HUDEP-2 (cell line): ENCODE data around the gene TRAPPC8.
"Not testable (repeated sequence)": the region's sequence is repeated elsewhere in the genome, so short reads cannot be mapped to it uniquely, and the experiment has no call there.

Experiments
- DNase-seq, 76 experiments: peaks; one replicate each; lab custom pipeline; 2025; ENCODE audit not compliant: unreplicated experiment in 76 of 76; lab: John Stamatoyannopoulos, UW

Gene TRAPPC8

GRCh38 chr18:31943878-31944816, 1.2 kb upstream of the TRAPPC8 start:
- DNase-seq, result peak in 25 of 76 experiments; percentile 2 to 59 (median 31)

DNA sequence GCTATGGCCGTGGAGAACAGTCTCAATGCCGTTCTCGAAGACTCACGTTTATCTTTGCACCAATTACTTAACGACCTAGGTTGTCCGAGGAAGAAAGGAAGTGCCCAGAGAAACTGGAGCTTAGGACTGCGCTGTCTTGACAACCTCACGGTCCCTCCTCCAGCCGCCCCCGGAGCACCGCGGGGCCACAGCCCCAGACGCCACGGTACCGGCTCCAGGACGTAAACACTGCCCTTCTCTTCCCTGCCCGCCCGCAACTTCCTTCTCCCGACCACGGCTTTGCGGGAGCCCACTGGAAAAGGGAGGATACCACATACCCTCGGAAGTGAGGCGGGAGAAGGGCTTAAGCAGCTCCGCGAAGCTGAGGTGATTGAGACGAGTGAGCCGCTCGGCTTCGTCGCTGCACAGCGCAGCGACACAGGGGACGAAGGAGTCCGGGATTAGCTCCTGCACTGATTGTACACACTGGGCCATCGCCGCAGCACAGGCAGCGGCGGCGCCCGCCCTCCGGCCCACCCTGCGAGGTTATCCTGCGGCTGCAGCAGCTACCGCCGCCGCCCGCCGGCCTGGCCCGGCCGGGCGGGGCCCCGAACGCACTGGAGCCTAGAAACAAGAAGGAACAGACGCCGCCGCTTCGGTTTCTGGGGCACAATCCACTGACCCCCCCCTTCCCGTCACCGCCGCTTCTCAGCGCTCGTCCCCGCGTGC, 483 bp downstream of the TRAPPC8 start:
- peak in 57 of 76 experiments; percentile 1 to 94 (median 62) for DNase-seq

DNA sequence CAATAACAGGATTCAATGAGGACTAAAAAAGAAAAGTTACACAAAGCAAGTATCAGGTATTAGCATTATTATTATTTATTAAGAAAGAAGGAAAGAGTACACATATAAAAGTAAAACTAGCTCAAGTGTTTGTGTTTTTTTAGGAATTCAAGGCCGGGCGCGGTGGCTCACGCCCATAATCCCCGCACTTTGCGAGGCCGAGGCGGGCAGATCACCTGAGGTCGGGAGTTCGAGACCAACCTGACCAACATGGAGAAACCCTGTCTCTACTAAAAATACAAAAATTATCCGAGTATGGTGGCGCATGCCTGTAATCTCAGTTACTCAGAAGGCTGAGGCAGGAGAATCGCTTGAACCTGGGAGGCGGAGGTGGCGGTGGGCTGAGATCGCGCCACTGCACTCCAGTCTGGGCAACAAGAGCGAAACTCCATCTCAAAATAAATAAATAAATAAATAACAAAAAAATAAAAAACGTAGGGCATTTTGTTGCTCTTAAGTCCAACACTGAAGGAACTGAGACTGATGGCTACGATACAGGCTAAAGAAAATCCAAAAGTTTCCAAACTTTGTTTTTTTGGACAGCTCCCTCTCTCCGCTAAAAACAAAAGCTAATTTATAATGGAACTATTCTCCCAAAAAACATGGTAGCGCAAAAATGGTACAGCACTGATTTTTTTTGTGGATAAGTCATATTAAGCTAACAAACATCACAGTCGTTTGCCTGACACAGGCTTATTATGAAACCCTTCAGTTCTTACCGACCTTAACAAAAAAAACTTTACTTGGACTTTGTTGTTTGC, 1.7 kb downstream of the TRAPPC8 start:
- no peak for DNase-seq

DNA sequence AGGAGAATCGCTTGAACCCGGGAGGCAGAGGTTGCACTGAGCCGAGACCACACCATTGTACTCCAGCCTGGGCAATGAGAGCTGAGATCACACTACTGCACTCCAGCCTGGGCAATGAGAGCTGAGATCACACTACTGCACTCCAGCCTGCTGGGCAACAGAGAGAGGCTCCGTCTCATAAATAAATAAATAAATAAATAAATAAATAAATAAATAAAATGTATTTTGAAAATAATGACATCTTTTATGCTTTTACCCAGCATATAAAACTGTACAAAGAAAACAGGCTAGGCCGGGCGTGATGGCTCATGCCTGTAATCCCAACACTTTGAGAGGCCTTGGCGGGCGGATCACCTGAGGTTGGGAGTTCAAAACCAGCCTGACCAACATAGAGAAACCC, 8.2 kb downstream of the TRAPPC8 start:
- not testable (repeated sequence) for DNase-seq

- DNase-seq, result no peak
These were observed 11.1 kb downstream of the TRAPPC8 start for GRCh38 chr18:31931886-31932240.

DNA sequence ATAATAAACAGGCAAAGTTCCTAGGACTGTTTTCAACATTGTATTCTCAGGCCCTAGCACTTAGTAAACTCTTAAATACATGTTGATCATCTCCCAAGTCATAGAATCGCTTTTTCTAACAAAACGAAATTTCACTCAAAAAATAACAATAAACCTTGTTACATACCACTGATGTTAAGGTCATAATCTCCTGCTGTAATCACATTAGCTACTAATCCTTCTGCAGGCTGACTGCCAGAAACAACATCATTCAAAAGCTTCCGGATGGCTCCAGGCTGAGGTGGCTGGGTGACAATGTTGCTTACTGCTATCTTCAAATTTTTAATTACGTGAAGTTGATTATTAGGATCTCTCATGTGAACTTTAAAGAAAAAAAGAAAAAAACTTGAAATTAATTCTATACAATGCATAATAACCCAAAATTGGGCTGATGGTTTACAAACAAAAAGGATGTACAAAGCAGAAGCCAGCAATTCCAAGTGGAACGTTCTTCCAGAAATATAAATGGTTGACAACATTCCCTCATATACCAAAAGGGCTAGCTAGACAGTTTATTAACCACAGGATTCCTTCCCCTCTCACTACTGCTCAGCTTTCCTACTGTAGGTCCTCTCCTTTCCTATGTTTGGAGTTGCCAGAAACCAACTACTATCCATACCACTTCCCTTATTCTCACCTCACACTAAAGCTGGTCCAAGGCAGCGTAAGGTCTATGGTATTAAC, 11.6 kb downstream of the TRAPPC8 start:
- no peak for DNase-seq

DNA sequence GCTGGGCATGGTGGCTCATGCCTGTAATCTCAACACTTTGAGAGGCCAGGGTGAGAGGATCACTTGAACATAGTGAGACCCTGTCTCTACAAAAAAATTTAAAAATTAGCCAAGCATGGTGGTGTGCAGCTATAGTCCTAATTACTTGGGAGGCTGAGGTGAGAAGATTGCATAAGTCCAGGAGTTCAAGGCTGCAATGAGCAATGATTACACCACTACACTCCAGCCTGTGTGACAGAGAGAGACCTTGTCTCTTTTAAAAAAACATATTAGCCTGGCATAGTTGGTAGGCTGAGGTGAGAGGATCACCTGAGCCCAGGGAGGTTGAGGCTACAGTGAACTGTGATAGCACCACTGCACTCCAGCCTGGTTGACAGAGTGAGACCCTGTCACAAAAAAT, 13.7 kb downstream of the TRAPPC8 start:
- no peak for DNase-seq

GRCh38 chr18:31926988-31927387, 15.9 kb downstream of the TRAPPC8 start:
- DNase-seq, result not testable (repeated sequence)

GRCh38 chr18:31920277-31920676, 22.7 kb downstream of the TRAPPC8 start:
- no peak for DNase-seq

- DNase-seq, result not testable (repeated sequence)
These were observed 23.6 kb downstream of the TRAPPC8 start for GRCh38 chr18:31919366-31919765.

- DNase-seq, result no peak
These were observed 24.2 kb downstream of the TRAPPC8 start for GRCh38 chr18:31918733-31919132.

GRCh38 chr18:31901063-31901462, 41.9 kb downstream of the TRAPPC8 start:
- no peak for DNase-seq

DNA sequence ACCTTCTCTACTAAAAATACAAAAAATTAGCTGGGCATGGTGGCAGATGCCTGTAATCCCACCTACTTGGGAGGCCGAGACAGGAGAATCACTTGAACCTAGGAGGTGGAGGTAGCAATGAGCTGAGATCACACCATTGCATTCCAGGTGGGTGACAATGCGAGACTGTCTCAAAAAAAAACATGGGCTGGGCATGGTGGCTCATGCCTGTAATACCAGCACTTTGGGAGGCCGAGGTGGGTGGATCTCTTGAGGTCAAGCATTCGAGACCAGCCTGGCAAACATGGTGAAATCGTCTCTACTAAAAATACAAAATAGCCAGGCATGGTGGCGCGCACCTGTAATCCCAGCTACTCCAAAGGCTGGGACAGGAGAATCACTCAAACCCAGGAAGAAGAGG, 43.2 kb downstream of the TRAPPC8 start:
- not testable (repeated sequence) for DNase-seq

- no peak for DNase-seq
These were observed 50.0 kb downstream of the TRAPPC8 start for GRCh38 chr18:31892936-31893335.

DNA sequence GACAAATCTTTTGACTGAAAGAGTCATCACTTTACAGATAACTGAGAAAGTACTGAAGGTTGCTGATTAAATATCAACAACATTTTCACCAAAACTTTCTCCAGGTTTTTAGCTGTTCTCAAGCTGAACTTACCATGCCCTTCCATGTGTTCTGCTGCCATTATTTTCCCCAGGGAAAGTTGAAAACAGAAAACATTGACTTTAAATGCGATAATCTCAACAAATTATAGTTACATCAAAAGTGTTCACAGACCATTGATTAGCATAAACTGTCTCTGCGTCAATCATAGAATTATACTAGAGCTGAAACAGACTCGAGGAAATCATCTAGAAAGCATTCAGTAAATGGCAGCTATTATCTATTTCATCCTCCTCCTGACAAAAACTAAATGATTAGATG, 51.4 kb downstream of the TRAPPC8 start:
- DNase-seq, result no peak

DNA sequence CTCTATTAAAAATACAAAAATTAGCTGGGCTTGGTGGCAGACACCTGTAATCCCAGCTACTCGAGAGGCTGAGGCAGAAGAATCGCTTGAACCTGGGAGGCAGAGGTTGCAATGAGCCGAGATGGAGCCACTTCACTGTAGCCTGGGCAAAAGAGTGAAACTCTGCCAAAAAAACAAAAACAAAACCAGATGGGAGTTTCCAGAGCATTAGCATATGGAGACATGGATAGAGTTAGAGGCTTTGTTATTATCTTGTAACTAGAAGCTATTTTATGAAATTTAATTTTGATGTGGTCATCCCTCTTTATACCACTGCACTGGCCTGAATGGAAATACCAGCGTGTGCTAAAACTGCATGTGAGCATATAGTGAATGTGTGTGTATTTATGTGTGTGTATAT, 58.9 kb downstream of the TRAPPC8 start:
- DNase-seq, result no peak

DNA sequence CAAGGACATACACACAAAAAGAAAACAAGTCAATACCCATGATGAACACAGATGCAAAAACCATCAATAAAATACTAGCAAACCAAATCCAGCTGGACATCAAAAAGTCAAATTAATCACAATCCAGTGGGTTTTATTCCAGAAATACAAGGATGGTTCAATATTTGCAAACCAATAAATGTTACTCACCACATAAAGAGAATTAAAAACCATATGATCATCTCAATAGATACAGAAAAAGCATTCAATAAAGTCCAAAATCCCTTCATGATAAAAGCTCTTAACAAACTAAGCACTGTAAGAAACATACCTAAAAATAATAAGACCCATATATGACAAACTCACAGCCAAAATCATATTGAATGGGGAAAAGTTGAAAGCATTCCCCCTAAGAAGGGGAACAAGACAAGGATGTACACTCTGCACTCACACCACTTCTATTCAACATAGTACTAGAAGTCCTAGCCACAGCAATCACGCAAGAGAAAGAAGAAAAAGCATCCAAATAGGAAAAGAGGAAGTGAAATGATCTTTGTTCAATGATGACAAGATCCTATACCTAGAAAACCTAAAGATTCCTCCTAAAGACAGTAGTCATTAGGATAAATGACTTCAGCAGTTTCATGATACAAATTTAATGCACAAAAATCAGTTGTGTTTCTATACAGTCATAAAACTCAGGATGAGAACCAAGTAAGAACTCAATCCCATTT, 62.6 kb downstream of the TRAPPC8 start:
- DNase-seq, result no peak

GRCh38 chr18:31878358-31878757, 64.6 kb downstream of the TRAPPC8 start:
- no peak for DNase-seq

GRCh38 chr18:31877900-31878299, 65.0 kb downstream of the TRAPPC8 start:
- no peak for DNase-seq

- no peak for DNase-seq
These were observed 66.2 kb downstream of the TRAPPC8 start for GRCh38 chr18:31876707-31877106.
